ENCODE results near the gene TSPAN3.

The TSPAN3 gene

GRCh38 chr15:77070495-77071304 is at the start of gene TSPAN3:
TSPAN3 (minus strand) TSS chr15:77071109; CDS start chr15:77070954, 155 bp downstream.
- DNase-seq (ENCODE audit: low read depth) = peak; percentile 86

GRCh38 chr15:77120576-77120975 is 49.7 kb upstream of the TSPAN3 start:
- DNase-seq (ENCODE audit: low read depth) = no peak

- DNase-seq (ENCODE audit: low read depth) = no peak
Observed at GRCh38 chr15:77119446-77119845, 48.5 kb upstream of the TSPAN3 start.

GRCh38 chr15:77118882-77119321 is 48.0 kb upstream of the TSPAN3 start:
- peak; percentile 4 for DNase-seq (ENCODE audit: low read depth)

- no peak for DNase-seq (ENCODE audit: low read depth)
Observed at GRCh38 chr15:77115179-77115578, 44.3 kb upstream of the TSPAN3 start.

- DNase-seq (ENCODE audit: low read depth) = no peak
Observed at GRCh38 chr15:77112838-77113504, 42.1 kb upstream of the TSPAN3 start.

- DNase-seq (ENCODE audit: low read depth) = no peak
Observed at GRCh38 chr15:77111789-77112188, 40.9 kb upstream of the TSPAN3 start.

- peak; percentile 8 for DNase-seq (ENCODE audit: low read depth)
Observed at GRCh38 chr15:77107531-77108355, 36.8 kb upstream of the TSPAN3 start.

- DNase-seq (ENCODE audit: low read depth) = no peak
Observed at GRCh38 chr15:77107068-77107467, 36.2 kb upstream of the TSPAN3 start.

GRCh38 chr15:77104155-77104554 is 33.2 kb upstream of the TSPAN3 start:
- DNase-seq (ENCODE audit: low read depth) = no peak

- DNase-seq (ENCODE audit: low read depth) = no peak
Observed at GRCh38 chr15:77099741-77100463, 29.0 kb upstream of the TSPAN3 start.

- no peak for DNase-seq (ENCODE audit: low read depth)
Observed at GRCh38 chr15:77098572-77098971, 27.7 kb upstream of the TSPAN3 start.

- DNase-seq (ENCODE audit: low read depth) = no peak
Observed at GRCh38 chr15:77097921-77098320, 27.0 kb upstream of the TSPAN3 start.

GRCh38 chr15:77097248-77097721 is 26.4 kb upstream of the TSPAN3 start:
- no peak for DNase-seq (ENCODE audit: low read depth)

- no peak for DNase-seq (ENCODE audit: low read depth)
Observed at GRCh38 chr15:77096541-77096940, 25.6 kb upstream of the TSPAN3 start.

- DNase-seq (ENCODE audit: low read depth) = no peak
Observed at GRCh38 chr15:77096138-77096537, 25.2 kb upstream of the TSPAN3 start.

- DNase-seq (ENCODE audit: low read depth) = no peak
Observed at GRCh38 chr15:77094397-77095030, 23.6 kb upstream of the TSPAN3 start.

GRCh38 chr15:77093436-77093835 is 22.5 kb upstream of the TSPAN3 start:
- DNase-seq (ENCODE audit: low read depth) = no peak

- DNase-seq (ENCODE audit: low read depth) = no peak
Observed at GRCh38 chr15:77091097-77091496, 20.2 kb upstream of the TSPAN3 start.

- no peak for DNase-seq (ENCODE audit: low read depth)
Observed at GRCh38 chr15:77087213-77087612, 16.3 kb upstream of the TSPAN3 start.

- DNase-seq (ENCODE audit: low read depth) = no peak
Observed at GRCh38 chr15:77085297-77085696, 14.4 kb upstream of the TSPAN3 start.

Measured in activated gamma-delta T cell treated with anti-CD3 and anti-CD28 coated beads, Interleukin-2, amount 50 U/mL, for 16 hours (primary cell).